DMS153 treated with DMSO at 0.1 percent for 48 hours (cell line): Measurements from ENCODE around the gene HECTD4.
"Not testable (repeated sequence)": the region's sequence is repeated elsewhere in the genome, so short reads cannot be mapped to it uniquely, and the experiment has no call there.

Experiments used
- DNase-seq: peaks from one replicate; lab custom pipeline; 2025; ENCODE audit not compliant: unreplicated experiment; lab: John Stamatoyannopoulos, UW

HECTD4 gene

DNA sequence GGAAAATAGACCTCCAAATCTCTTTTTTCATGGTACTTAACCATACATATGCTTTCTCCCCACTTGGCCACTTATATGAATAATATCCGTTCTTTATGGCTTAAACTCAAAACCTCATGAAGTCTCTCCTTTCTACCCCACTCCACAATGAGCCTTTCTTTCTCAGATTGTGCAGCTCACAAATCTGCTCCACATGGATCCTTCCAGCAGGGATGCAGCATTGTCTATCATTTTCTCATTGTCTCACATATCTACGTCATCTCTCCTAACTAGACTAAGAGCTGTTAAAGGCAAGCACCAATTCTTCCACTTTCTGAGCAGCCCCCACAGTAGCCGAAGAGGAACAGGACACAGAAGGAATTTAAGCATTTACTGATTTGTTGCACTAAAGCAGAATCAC, 106.4 kb downstream of the HECTD4 start:
- DNase-seq: no peak

DNA sequence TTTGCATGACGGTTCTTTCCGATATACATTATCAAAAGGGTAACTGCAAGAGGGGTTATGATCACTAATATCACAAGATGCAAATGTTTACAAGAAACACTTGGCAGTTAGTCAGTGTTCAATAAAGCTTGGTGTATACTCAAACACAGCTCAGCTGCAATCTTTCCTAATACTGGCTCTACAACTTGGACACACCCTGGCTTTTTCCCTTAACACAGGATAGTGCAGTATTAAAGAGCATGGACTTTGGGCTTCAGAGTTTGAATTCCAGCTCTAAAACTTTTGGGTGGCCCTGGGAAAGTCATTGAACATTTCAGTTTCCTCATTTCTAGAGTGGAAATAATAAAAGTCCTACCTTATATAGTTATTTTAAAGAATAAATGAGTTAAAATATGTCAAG, 107.0 kb downstream of the HECTD4 start:
- DNase-seq: no peak

DNA sequence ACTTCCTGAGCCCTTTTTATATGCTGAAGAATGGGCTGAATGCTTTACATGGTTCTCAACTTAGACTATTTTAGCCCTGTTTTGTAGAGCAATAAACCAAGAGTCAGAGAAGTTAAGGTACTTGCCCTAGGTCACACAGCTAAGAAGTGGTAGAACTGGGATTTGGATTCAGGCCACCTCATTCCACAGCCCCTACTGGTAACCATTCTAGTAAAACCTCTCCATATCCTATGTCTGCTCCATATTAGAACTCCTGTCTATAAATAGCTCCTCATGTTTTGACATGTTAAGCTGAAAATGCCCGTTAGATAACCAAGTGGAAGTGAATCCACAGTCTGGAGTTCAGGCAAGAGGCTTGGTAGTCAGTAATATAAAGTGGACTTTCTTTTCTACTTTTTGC, 111.6 kb downstream of the HECTD4 start:
- DNase-seq: no peak

DNA sequence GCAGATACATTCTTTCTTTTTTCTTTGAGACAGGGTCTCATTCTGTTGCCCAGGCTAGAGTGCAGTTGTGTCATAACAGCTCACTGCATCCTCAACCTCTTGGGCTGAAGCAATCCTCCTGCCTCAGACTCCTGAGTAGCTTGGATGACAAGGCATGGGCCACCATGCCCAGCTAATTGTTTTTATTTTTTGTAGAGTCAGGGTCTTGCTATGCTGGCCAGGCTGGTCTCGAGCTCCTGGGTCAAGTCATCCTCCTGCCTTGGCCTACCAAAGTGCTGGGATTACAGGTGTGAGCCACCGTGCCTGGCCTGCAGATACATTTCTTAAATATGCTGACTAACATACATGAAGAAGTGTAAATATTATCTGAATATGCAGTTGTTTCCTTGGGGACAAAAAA, 115.8 kb downstream of the HECTD4 start:
- DNase-seq: no peak

DNA sequence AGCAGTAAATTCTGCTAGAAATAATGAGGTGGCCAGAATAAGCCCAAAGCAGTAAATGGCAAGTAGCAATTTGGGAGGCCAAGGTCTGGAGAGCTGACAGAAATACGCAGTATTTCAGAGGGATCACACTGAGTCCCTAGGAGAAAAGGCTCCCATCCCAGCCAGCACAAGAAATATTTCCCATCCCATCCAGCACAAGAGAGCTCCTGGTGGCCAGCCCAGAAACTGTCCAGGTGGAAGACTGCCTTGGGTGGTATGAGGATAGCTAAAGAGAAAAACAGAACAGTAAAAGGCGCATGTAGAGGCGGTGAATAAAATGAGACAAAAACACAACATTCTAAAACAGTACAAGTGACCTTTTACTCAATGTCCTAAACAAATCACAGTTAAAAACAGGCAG, 120.7 kb downstream of the HECTD4 start:
- no peak for DNase-seq

DNA sequence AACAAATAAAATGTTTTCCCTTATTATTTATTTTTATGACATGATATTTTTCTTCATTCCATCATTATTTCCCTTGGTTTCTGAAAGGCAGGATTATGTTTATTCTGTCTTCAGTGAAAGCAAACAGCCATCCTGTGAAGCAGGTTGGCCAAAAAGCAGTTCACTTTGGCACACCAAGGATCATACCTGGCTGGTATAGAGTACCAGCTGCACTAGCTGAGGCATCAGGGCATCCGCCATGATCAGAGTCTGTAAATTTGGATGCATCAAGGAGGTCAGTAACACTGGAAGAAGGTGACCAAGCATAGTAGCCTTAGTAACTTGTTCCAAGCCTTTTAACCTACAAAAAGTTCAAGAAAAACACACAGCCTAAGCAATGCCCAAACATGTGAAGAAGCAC, 123.3 kb downstream of the HECTD4 start:
- DNase-seq: no peak

DNA sequence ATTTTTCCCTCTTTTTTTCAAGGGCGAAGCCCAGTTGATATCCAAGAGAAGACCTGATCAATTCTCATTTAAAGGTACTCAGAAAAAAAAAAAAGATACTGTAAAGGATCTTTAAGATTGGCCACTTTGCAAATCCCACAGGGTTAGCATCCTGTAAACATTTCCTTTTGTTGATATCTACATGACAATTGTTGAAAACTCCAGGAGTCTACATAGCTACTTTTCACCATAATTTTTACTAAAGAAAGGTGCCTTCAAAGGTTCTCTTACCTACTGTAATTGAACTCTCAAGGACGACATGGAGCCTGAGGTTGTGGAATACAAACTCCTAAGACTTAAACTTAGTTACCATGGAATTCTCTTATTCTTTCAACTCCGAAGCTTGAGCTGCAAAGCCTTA, 125.5 kb downstream of the HECTD4 start:
- no peak for DNase-seq

- DNase-seq: no peak
These were observed 130.0 kb downstream of the HECTD4 start for GRCh38 chr12:112252184-112252583.

DNA sequence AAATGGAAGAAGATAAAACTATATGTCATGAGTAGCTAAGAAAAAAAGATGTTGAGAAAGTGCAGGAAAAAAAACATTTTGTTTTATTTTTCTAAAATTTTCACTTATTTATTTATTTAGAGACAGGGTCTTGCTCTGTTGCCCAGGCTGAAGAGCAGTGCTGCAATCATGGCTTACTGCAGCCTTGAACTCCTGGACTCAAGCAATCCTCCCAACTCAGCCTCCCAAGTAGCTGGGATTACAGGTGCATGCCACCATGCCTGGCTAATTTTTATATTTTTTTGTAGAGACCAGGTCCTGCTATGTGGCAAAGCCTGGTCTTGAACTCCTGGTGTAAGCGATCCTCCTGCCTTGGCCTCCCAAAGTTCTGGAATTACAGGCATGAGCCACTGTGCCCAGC, 137.3 kb downstream of the HECTD4 start:
- not testable (repeated sequence) for DNase-seq

DNA sequence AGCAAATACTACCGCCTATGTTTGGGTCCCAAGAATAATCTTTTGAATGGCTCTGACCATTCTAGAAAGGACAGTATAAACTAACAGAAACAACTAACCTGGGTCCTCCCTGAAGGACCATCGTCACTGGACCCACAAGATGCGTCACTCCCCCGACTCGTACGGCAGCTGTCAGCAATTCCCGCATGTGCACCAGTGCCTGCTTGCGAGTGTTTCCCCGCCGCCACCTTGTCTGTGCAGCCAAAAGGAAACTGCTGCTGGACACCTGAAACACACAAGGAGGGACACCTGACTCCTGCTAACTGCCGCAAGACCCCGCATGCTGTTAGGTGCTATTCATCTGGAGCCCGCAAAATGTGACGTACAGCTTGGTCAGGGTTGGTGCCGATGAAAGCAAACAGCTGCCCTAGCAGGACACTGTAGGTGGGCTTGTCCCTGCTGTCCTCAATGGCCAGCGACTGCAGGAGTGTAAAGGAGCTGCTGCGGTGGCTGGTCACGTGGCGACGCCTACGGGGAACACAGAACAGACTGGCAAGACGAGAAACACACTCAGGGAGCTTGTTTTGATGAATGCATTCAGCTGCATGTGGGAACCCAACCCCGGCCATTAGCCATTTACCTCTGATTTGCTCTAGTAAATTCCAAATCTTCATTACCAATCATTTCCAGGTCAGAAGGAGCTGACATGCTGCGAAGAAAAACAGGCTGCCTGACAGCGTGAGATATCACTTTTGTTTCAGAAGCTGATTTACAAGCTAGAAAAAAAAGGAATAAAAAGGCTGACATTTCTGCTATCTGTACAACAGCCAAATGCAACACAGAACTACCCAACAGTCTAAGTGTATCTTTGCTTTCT, 138.7 kb downstream of the HECTD4 start:
- no peak for DNase-seq

GRCh38 chr12:112241176-112241575, 141.1 kb downstream of the HECTD4 start:
- no peak for DNase-seq

DNA sequence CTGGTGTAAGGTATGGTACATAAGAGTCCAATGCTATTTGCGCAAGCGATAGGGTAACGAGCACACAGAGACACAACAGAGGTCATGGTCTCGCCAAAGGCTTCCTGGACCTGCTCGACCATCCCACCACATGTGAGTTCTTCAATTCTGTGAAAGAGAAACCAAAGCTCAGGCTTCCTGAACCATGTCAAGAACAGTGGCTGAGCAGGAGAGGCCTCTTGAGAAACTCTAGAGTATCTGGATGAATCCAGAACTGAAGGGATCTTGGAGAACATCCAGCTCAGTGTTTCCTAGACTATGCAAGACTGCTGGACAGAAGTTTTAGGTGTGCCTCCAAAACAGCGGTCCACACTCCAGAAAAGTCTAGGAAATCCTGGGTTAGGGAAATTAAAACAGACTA, 142.3 kb downstream of the HECTD4 start:
- no peak for DNase-seq

- no peak for DNase-seq
These were observed 143.2 kb downstream of the HECTD4 start for GRCh38 chr12:112239020-112239419.

DNA sequence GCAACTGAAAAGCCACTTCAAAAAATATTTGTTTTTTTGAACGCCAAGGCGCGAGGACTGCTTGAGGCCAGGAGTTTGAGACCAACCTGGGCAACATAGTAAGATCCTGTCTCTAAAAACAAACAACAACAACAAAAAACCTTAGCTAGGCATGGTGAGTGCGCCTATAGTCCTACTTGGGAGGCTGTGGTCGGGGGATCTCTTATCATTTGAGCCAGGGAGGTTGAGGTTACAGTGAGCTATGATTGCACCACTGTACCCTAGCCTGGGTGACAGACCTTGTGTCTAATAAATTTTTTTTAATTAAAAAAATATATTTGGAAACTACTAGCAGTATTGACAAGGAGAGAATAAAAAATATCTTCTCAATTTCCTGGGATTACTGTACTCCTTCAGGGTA, 143.8 kb downstream of the HECTD4 start:
- DNase-seq: no peak

- no peak for DNase-seq
These were observed 145.4 kb downstream of the HECTD4 start for GRCh38 chr12:112236786-112237185.

GRCh38 chr12:112236386-112236785, 145.8 kb downstream of the HECTD4 start:
- no peak for DNase-seq

DNA sequence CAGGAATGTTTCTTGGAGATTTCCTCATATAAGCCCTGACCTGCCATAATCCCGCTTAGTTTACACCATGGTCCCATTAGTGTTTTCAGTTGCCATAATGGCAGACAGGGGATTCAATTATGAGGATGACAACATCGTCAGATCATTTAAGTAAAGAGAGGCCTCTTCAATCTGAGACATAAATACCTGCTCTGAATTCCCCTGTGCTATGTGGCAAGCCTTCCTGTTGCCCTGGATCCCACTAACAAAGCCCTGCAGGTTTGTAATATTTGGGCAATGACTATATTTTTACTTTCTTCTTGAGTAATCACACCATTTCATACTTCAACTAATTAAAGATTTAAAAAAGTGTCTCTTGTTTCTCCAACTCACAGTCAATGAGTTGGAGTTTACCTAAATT, 147.9 kb downstream of the HECTD4 start:
- DNase-seq: no peak

DNA sequence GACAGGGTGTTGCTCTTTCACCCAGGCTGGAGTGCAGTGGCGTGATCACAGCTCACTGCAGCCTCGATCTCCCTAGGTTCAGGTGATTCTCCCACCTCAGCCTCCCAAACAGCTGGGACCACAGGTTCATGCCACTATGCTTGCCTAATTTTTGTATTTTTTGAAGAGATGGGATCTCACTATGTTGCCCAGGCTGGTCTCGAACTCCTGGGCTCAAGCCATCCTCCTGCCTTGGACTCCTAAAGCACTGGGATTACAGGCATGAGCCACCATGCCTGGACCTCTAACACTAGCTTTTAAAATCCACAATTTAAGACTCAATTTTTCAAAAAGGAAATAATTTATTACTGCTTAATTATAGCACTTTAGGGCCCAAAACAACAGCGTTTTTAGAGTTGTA, 149.0 kb downstream of the HECTD4 start:
- DNase-seq: no peak

- no peak for DNase-seq
These were observed 152.1 kb downstream of the HECTD4 start for GRCh38 chr12:112230136-112230535.

DNA sequence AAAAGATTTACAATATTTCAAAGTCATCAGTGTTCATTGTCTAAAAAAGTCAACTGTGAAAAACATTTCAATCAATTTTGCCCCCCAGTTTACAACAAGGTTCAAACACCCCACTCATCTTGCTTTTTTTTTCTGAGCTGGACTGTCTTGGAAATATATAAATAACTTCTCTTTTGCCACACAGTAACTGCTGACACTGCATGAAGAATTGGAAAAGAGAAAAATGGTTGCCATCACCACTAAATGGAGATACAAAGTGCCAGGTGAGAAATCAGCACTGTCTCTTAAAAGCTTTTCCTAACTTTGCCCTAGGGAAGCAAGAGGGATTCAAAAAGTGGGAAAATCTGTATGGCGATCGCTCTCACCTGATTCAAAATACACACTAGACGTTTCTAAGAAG, 155.5 kb downstream of the HECTD4 start:
- DNase-seq: no peak

- DNase-seq: not testable (repeated sequence)
These were observed 161.6 kb downstream of the HECTD4 start for GRCh38 chr12:112220628-112221027.

DNA sequence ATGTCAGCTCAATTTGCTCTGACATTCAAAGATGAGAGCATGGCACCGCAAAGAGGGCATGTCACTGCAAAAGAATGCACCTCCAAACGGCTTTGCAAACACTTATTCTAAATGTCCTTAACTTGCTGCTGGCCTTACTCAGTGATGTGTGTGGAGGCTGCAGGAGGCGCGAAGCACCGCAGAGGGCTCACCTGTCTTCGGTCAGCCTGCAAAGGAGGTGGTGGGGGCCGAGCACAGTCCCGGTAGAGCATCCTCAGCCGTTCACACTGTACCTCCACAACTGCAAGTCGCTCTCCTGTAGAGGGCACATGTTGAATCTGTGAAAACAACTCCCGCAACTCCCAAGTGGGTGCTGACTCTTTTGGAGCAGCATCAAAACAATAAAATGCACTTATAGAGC, 163.0 kb downstream of the HECTD4 start:
- no peak for DNase-seq

- no peak for DNase-seq
These were observed 164.1 kb downstream of the HECTD4 start for GRCh38 chr12:112218150-112218549.
